HL-60/S4 (cell line): ENCODE data around the gene COX5A.

Experiments used
- in situ Hi-C: fragments of 300-500 bp; cut with MboI; formaldehyde crosslinking; loops from 2 replicates; pipeline ENCODE4 v1.14.3; 2022; ENCODE audit warnings: low sequenced_read_pairs

COX5A gene

GRCh38 chr15:74878273-74878672 lies 59.6 kb downstream of the COX5A start:
- in situ Hi-C loops, result no loop called here

GRCh38 chr15:74873756-74874424 lies 64.0 kb downstream of the COX5A start:
- in situ Hi-C loops, result no loop called here

GRCh38 chr15:74873036-74873755 lies 64.7 kb downstream of the COX5A start, which contains the start of gene SCAMP2:
TSS of gene SCAMP2 (minus strand) at chr15:74873365. CDS start at chr15:74873255, 110 bp downstream.
- in situ Hi-C loops, result no loop called here

- in situ Hi-C loops, result no loop called here
Measured at GRCh38 chr15:74872702-74873035, 65.2 kb downstream of the COX5A start.

GRCh38 chr15:74870436-74871215 lies 67.2 kb downstream of the COX5A start:
- in situ Hi-C loops, result no loop called here
